Astrocyte (in vitro differentiated cells and primary cell): ENCODE data around the gene REG4.
"Not testable (repeated sequence)": the region's sequence is repeated elsewhere in the genome, so short reads cannot be mapped to it uniquely, and the experiment has no call there.

Experiments
- CTCF ChIP-seq: IDR thresholded peaks from 2 replicates; pipeline ENCODE4 v1.5.1; 2011; ENCODE audit warnings: low read depth, mild to moderate bottlenecking, inconsistent platforms, low read length, moderate library complexity; ENCODE audit not compliant: insufficient read depth
- EZH2 ChIP-seq: IDR thresholded peaks from 2 replicates; pipeline ENCODE4 v1.6.1; 2012; ENCODE audit warnings: mild to moderate bottlenecking, low read length, inconsistent platforms; ENCODE audit not compliant: insufficient read depth

GRCh38 chr1:119829006-119829405, 17.7 kb upstream of the REG4 start:
- not testable (repeated sequence) for TF ChIP-seq EZH2, CTCF
